ENCODE results near the gene CLPX.
"Not testable (repeated sequence)": the region's sequence is repeated elsewhere in the genome, so short reads cannot be mapped to it uniquely, and the experiment has no call there.

CLPX gene

DNA sequence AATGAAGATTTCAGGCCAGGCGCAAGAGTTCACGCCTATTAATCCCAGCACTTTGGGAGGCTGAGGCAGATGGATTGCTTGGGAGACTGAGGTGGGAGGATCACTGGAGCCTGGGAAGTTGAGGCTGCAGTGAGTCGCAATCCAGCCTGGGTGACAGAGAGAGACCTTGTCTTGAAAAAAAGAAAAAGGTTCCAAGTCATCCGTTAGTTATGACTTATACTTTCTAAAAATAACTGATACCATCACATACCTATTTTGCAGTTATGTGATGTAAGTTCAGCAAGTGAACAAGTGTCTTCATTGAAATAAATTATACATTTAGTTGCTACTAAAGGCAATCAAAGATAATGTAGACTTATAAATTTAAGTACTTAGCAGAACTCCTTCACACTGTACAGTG lies 22.1 kb downstream of the CLPX start:
- Histone ChIP-seq H3K36me3 (ENCODE audit: control insufficient read depth, low read depth, low read length) (peaks cover 29% of the 10 kb centered on the region), H3K27me3 (ENCODE audit: control insufficient read depth, insufficient read depth, low read length) (no peaks in the 10 kb centered on the region), H3K9me3 (ENCODE audit: control insufficient read depth, low read depth, low read length) (no peaks in the 10 kb centered on the region), H3K4me1 (ENCODE audit: control insufficient read depth, low read depth, low read length) (no peaks in the 10 kb centered on the region), H3K4me3 (ENCODE audit: low read length) (no peak overlapping the region), H3K27ac (ENCODE audit: low read length) (no peak overlapping the region), H3K9ac (ENCODE audit: low read length) (no peak overlapping the region)

DNA sequence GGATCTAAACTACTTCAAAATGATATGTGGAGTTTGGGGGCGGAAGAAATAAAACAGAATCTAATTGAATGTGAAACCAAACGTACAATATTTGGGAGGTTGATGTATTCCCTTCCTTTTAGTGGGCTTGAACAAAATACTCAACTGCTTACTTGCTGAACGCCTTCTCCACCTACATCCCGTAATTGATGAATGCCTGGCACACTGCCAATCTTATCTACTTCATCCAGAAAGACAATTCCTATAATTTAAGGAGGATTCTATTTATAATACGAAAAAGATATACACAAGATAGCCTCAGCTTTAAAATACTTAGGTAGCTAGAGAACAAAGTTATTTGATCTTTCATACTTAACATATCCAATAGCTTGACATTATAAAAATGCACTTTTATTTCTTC lies 28.4 kb downstream of the CLPX start:
- Histone ChIP-seq H3K4me3 (ENCODE audit: low read length) (no peak overlapping the region), H3K9me3 (ENCODE audit: control insufficient read depth, low read depth, low read length) (no peaks in the 10 kb centered on the region), H3K9ac (ENCODE audit: low read length) (no peak overlapping the region), H3K4me1 (ENCODE audit: control insufficient read depth, low read depth, low read length) (no peaks in the 10 kb centered on the region), H3K36me3 (ENCODE audit: control insufficient read depth, low read depth, low read length) (peaks cover 59% of the 10 kb centered on the region), H3K27ac (ENCODE audit: low read length) (no peak overlapping the region), H3K27me3 (ENCODE audit: control insufficient read depth, insufficient read depth, low read length) (no peaks in the 10 kb centered on the region)

DNA sequence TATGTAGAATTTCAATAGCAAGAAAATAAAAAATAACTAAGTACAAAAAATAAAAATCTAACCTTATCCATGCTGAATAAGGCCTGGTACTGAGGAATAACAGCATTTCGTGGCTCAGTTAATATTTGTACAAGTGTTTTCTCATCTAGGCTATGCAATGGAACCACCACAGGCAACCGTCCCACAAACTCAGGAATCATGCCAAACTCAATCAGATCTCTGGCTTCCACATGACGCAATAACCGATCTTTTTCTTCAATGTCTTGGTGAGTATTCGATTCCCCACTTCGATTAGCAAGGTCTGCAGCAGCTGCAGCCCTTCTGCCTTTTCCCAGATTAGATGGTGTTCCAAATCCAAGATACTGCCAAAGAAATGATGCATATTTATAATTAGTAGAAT lies 30.4 kb downstream of the CLPX start:
- Histone ChIP-seq H3K36me3 (ENCODE audit: control insufficient read depth, low read depth, low read length) (peaks cover 67% of the 10 kb centered on the region), H3K4me3 (ENCODE audit: low read length) (no peak overlapping the region), H3K9ac (ENCODE audit: low read length) (no peak overlapping the region), H3K4me1 (ENCODE audit: control insufficient read depth, low read depth, low read length) (no peaks in the 10 kb centered on the region), H3K27ac (ENCODE audit: low read length) (no peak overlapping the region), H3K27me3 (ENCODE audit: control insufficient read depth, insufficient read depth, low read length) (no peaks in the 10 kb centered on the region), H3K9me3 (ENCODE audit: control insufficient read depth, low read depth, low read length) (no peaks in the 10 kb centered on the region)

DNA sequence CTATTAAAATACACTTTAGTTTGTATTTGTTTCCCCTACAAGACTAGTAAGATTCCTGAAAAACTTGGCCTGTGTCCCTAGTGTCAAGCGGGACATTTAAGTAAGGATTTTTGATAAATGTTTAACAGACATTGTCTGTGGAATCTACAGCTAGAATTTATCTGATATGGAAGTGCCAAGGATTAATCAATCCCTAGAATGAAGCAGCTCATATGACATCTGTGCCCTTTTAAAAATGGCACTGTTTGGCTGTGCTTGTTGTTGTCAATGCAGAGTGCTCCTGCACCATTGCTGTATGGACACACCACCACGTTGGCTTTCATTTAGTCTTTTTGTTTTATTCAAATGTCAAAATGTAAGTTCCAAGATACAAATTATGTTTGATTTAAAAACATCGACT lies 37.2 kb downstream of the CLPX start:
- Histone ChIP-seq H3K27ac (ENCODE audit: low read length) (no peak overlapping the region), H3K9me3 (ENCODE audit: control insufficient read depth, low read depth, low read length) (no peaks in the 10 kb centered on the region), H3K4me3 (ENCODE audit: low read length) (no peak overlapping the region), H3K36me3 (ENCODE audit: control insufficient read depth, low read depth, low read length) (peaks cover 11% of the 10 kb centered on the region), H3K9ac (ENCODE audit: low read length) (no peak overlapping the region), H3K27me3 (ENCODE audit: control insufficient read depth, insufficient read depth, low read length) (no peaks in the 10 kb centered on the region), H3K4me1 (ENCODE audit: control insufficient read depth, low read depth, low read length) (no peaks in the 10 kb centered on the region)

DNA sequence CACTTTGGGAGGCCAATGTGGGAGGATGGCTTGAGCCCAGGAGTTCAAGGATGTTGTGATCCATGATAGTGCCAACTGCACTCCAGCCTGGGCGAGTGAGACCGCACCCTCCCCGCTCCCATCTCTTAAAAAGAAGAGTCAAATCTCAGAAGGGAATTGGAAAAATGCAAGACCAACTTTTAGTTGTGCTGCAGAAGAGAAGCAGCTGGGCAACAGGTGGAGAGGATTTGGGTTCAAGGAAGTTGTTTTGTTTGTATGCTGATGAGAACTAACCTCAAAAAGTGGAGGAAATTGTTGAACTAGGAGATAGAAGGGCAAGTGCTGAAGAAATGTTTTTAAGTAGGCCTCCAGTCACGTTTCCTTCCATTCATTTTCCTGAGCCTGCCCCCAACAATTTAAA lies 38.7 kb downstream of the CLPX start:
- no peak overlapping the region for H3K27ac ChIP-seq (ENCODE audit: low read length)
- no peaks in the 10 kb centered on the region for H3K27me3 ChIP-seq (ENCODE audit: control insufficient read depth, insufficient read depth, low read length)
- no peak overlapping the region for H3K9ac ChIP-seq (ENCODE audit: low read length)
- no peaks in the 10 kb centered on the region for H3K4me1 ChIP-seq (ENCODE audit: control insufficient read depth, low read depth, low read length)
- no peaks in the 10 kb centered on the region for H3K9me3 ChIP-seq (ENCODE audit: control insufficient read depth, low read depth, low read length)
- H3K4me3 ChIP-seq (ENCODE audit: low read length): no peak overlapping the region
- peaks cover 8% of the 10 kb centered on the region for H3K36me3 ChIP-seq (ENCODE audit: control insufficient read depth, low read depth, low read length)

DNA sequence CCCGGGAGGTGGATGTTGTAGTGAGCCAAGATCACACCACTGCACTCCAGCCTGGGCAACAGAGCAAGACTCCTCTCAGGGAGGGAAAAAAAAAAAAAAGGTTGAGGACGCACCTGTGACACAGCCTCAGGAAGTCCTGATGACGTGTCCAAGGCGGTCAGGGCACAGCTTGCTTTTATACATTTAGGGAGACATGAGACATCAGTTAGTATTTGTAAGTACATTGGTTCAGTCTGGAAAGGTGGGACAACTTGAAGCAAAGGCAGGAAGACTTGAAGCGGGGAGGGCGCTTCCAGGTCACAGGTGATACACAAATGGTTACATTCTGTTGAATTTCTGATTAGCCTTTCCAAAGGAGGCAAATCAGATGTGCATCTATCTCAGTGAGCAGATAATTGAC lies 46.5 kb downstream of the CLPX start:
- not testable (repeated sequence) for H3K4me3 ChIP-seq (ENCODE audit: low read length); H3K27ac ChIP-seq (ENCODE audit: low read length); H3K36me3 ChIP-seq (ENCODE audit: control insufficient read depth, low read depth, low read length); H3K4me1 ChIP-seq (ENCODE audit: control insufficient read depth, low read depth, low read length); H3K27me3 ChIP-seq (ENCODE audit: control insufficient read depth, insufficient read depth, low read length); H3K9ac ChIP-seq (ENCODE audit: low read length)
- H3K9me3 ChIP-seq (ENCODE audit: control insufficient read depth, low read depth, low read length): peaks cover 16% of the 10 kb centered on the region

- H3K4me3 ChIP-seq (ENCODE audit: low read length); H3K27ac ChIP-seq (ENCODE audit: low read length); H3K27me3 ChIP-seq (ENCODE audit: control insufficient read depth, insufficient read depth, low read length); H3K36me3 ChIP-seq (ENCODE audit: control insufficient read depth, low read depth, low read length); H3K9ac ChIP-seq (ENCODE audit: low read length); H3K4me1 ChIP-seq (ENCODE audit: control insufficient read depth, low read depth, low read length): not testable (repeated sequence)
- H3K9me3 ChIP-seq (ENCODE audit: control insufficient read depth, low read depth, low read length): peaks cover 16% of the 10 kb centered on the region
Measured at GRCh38 chr15:65137893-65138292, 47.2 kb downstream of the CLPX start.

- H3K9ac ChIP-seq (ENCODE audit: low read length); H3K27ac ChIP-seq (ENCODE audit: low read length); H3K36me3 ChIP-seq (ENCODE audit: control insufficient read depth, low read depth, low read length); H3K27me3 ChIP-seq (ENCODE audit: control insufficient read depth, insufficient read depth, low read length); H3K4me3 ChIP-seq (ENCODE audit: low read length); H3K4me1 ChIP-seq (ENCODE audit: control insufficient read depth, low read depth, low read length): not testable (repeated sequence)
- peaks cover 16% of the 10 kb centered on the region for H3K9me3 ChIP-seq (ENCODE audit: control insufficient read depth, low read depth, low read length)
Measured at GRCh38 chr15:65137089-65137488, 48.1 kb downstream of the CLPX start.

DNA sequence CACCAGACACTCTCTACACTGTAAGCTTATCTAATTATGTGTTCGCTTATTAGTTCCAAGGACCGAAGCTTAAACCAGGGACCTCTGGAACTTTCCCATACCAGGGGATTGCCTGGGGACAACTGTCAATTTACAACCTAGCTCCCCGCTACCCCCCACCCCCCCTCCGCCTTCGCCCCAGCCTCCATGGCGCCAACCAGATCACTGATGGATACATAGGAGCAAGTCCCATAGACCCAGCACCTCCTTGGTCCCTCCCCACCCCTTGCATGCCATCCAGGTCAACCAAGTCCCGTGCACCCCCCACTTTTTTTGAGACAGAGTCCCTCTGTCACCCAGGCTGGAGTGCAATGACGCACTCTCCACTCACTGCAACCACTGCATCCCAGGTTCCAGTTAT lies 50.6 kb downstream of the CLPX start:
- H3K9ac ChIP-seq (ENCODE audit: low read length): no peak overlapping the region
- no peak overlapping the region for H3K27ac ChIP-seq (ENCODE audit: low read length)
- H3K9me3 ChIP-seq (ENCODE audit: control insufficient read depth, low read depth, low read length): peaks cover 16% of the 10 kb centered on the region
- peaks cover 3% of the 10 kb centered on the region for H3K36me3 ChIP-seq (ENCODE audit: control insufficient read depth, low read depth, low read length)
- H3K27me3 ChIP-seq (ENCODE audit: control insufficient read depth, insufficient read depth, low read length): no peaks in the 10 kb centered on the region
- H3K4me3 ChIP-seq (ENCODE audit: low read length): peak overlapping the region; percentile 96
- peaks cover 5% of the 10 kb centered on the region for H3K4me1 ChIP-seq (ENCODE audit: control insufficient read depth, low read depth, low read length)

- Histone ChIP-seq H3K36me3 (ENCODE audit: control insufficient read depth, low read depth, low read length) (peaks cover 12% of the 10 kb centered on the region), H3K4me3 (ENCODE audit: low read length) (peak within 1 kb of the TSS; percentile 96), H3K4me1 (ENCODE audit: control insufficient read depth, low read depth, low read length) (peaks cover 5% of the 10 kb centered on the region), H3K27me3 (ENCODE audit: control insufficient read depth, insufficient read depth, low read length) (no peaks in the 10 kb centered on the region), H3K27ac (ENCODE audit: low read length) (peak within 1 kb of the TSS; percentile 88), H3K9me3 (ENCODE audit: control insufficient read depth, low read depth, low read length) (peaks cover 7% of the 10 kb centered on the region), H3K9ac (ENCODE audit: low read length) (peak within 1 kb of the TSS; percentile 81)
Measured at GRCh38 chr15:65133548-65134200, 51.5 kb downstream of the CLPX start, which contains the start of gene PDCD7. PDCD7 (minus strand) TSS chr15:65133808; CDS start chr15:65133781, 27 bp downstream.

DNA sequence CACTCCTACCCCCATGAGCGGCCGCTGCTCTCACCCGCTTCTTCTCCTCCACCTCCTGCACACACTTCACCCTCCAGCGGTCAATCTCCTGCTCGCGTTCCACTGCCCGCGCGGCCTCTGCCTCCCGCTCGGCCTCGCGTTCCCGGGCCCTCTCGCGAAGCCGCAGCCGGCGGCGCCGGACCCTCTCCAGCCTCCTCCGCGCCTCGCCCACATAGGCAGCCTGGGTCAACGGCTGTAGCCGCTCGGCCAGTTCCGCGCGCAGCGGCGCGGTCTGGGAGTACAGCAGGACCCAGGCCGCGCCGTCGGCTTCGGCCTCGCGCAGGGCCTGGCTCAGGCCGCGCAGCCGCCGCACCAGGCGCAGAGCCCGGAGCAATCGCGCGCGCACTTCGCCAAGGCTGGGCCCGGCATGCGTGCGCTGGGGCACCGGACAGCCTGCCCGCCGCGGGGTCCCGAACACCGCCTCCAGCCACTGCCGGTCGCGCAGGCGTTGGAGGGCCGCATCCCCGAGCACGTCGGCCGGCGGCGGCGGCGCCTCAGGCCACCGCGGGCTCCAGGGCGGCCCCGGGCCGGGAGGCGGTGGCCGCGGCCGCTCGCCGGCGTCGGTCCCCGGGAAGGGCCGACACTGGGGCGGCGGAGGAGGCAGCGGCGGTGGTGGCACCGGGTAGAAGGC lies 52.1 kb downstream of the CLPX start:
- no peak overlapping the region for H3K27ac ChIP-seq (ENCODE audit: low read length)

DNA sequence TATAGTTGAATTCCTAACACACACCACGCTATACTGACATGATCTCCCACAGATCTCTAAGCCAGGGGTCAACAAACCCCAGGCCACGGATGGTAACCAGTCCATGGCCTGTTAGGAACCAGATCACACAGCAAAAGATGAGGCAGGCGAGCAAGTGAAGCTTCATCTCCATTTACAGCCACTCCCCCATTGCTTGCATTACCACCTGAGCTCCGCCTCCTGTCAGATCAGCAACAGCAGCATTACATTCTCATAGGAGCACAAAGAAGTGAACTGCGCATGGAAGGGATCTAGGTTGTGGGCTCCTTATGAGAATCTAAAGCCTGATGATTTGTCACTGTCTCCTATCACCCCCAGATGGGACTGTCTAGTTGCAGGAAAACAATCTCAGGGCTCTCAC lies 54.2 kb downstream of the CLPX start:
- Histone ChIP-seq H3K4me1 (ENCODE audit: control insufficient read depth, low read depth, low read length) (peaks cover 5% of the 10 kb centered on the region), H3K9ac (ENCODE audit: low read length) (no peak overlapping the region), H3K9me3 (ENCODE audit: control insufficient read depth, low read depth, low read length) (no peaks in the 10 kb centered on the region), H3K27me3 (ENCODE audit: control insufficient read depth, insufficient read depth, low read length) (no peaks in the 10 kb centered on the region), H3K27ac (ENCODE audit: low read length) (no peak overlapping the region), H3K4me3 (ENCODE audit: low read length) (no peak overlapping the region), H3K36me3 (ENCODE audit: control insufficient read depth, low read depth, low read length) (peaks cover 30% of the 10 kb centered on the region)

More for the DNA sequence above, 52.1 kb downstream of the CLPX start:
- peak overlapping the region; percentile 96 for H3K4me3 ChIP-seq (ENCODE audit: low read length)
- peaks cover 6% of the 10 kb centered on the region for H3K9me3 ChIP-seq (ENCODE audit: control insufficient read depth, low read depth, low read length)
- peaks cover 18% of the 10 kb centered on the region for H3K36me3 ChIP-seq (ENCODE audit: control insufficient read depth, low read depth, low read length)
- H3K4me1 ChIP-seq (ENCODE audit: control insufficient read depth, low read depth, low read length): peaks cover 5% of the 10 kb centered on the region
- H3K27me3 ChIP-seq (ENCODE audit: control insufficient read depth, insufficient read depth, low read length): no peaks in the 10 kb centered on the region
- peak overlapping the region; percentile 81 for H3K9ac ChIP-seq (ENCODE audit: low read length)

All from iPS-18a (cell line).